Progenitor cell of endocrine pancreas (in vitro differentiated cells): ENCODE measurements around the gene PRKCE. TPM values are rescaled to one million over a fixed set of nuclear protein-coding genes. Genes with fewer than 3 reads are reported as not detected.

ENCODE experiments used
- DNase-seq: peaks from one replicate; pipeline ENCODE4 v3.0.0; 2021; ENCODE audit warnings: low spot score; ENCODE audit not compliant: unreplicated experiment
- H3K27ac Mint-ChIP-seq: 2 replicates; pipeline ENCODE4 v1.8.0; 2021; ENCODE audit warnings: mild to moderate bottlenecking, moderate library complexity, mixed read lengths
- H3K27me3 Mint-ChIP-seq: 2 replicates; pipeline ENCODE4 v1.8.0; 2021; ENCODE audit warnings: mixed read lengths
- H3K36me3 Mint-ChIP-seq: 2 replicates; pipeline ENCODE4 v1.8.0; 2022; ENCODE audit warnings: mixed read lengths; ENCODE audit not compliant: insufficient read depth
- H3K4me1 Mint-ChIP-seq: 2 replicates; pipeline ENCODE4 v1.8.0; 2021; ENCODE audit warnings: low read depth, mixed read lengths
- H3K4me3 Mint-ChIP-seq: 2 replicates; pipeline ENCODE4 v1.8.0; 2021; ENCODE audit warnings: low read depth, mild to moderate bottlenecking, moderate library complexity, mixed read lengths
- H3K9me3 Mint-ChIP-seq: 2 replicates; pipeline ENCODE4 v1.8.0; 2021; ENCODE audit warnings: low read depth, mixed read lengths
- CTCF ChIP-seq: fragments of 200-600 bp; sonication (generic); IDR thresholded peaks from one replicate; pipeline ENCODE4 v1.5.0; 2021; ENCODE audit warnings: antibody characterized with exemption, mild to moderate bottlenecking; ENCODE audit not compliant: unreplicated experiment
- total RNA-seq: library from RNA; stranded (reverse); gene quantifications from 2 replicates; pipeline ENCODE4 v1.2.1, GENCODE V29; 2021

The PRKCE gene
- total RNA-seq, 1 donor from 2014 or later, result 4.2 TPM

- no peaks in the 10 kb centered on the region for H3K9me3 Mint-ChIP-seq
- H3K4me1 Mint-ChIP-seq, result peaks cover 1% of the 10 kb centered on the region
- H3K27ac Mint-ChIP-seq, result peak overlapping the region; percentile 53
- no peak for DNase-seq
- no peak overlapping the region for H3K4me3 Mint-ChIP-seq
- no peaks in the 10 kb centered on the region for H3K36me3 Mint-ChIP-seq
- peaks cover 11% of the 10 kb centered on the region for H3K27me3 Mint-ChIP-seq
- no peak for TF ChIP-seq CTCF
Measured at GRCh38 chr2:46181789-46182530, 530.5 kb downstream of the PRKCE start.

GRCh38 chr2:46183426-46183825 lies 532.0 kb downstream of the PRKCE start:
- no peak for TF ChIP-seq CTCF
- no peak for DNase-seq
- Mint-ChIP-seq H3K27ac (no peak overlapping the region), H3K9me3 (no peaks in the 10 kb centered on the region), H3K4me1 (peaks cover 1% of the 10 kb centered on the region), H3K36me3 (no peaks in the 10 kb centered on the region), H3K27me3 (peaks cover 11% of the 10 kb centered on the region), H3K4me3 (no peak overlapping the region)

- H3K4me3 Mint-ChIP-seq, result no peak overlapping the region
- H3K4me1 Mint-ChIP-seq, result no peaks in the 10 kb centered on the region
- no peaks in the 10 kb centered on the region for H3K9me3 Mint-ChIP-seq
- no peaks in the 10 kb centered on the region for H3K36me3 Mint-ChIP-seq
- DNase-seq, result no peak
- TF ChIP-seq CTCF, result no peak
- no peak overlapping the region for H3K27ac Mint-ChIP-seq
- H3K27me3 Mint-ChIP-seq, result peaks cover 9% of the 10 kb centered on the region
Measured at GRCh38 chr2:46184794-46185583, 533.5 kb downstream of the PRKCE start.

GRCh38 chr2:46187112-46187618 lies 535.7 kb downstream of the PRKCE start:
- no peaks in the 10 kb centered on the region for H3K4me1 Mint-ChIP-seq
- TF ChIP-seq CTCF, result no peak
- H3K27ac Mint-ChIP-seq, result no peak overlapping the region
- no peak overlapping the region for H3K4me3 Mint-ChIP-seq
- no peak for DNase-seq
- peaks cover 7% of the 10 kb centered on the region for H3K27me3 Mint-ChIP-seq
- H3K9me3 Mint-ChIP-seq, result no peaks in the 10 kb centered on the region
- H3K36me3 Mint-ChIP-seq, result no peaks in the 10 kb centered on the region

- H3K4me3 Mint-ChIP-seq, result no peak overlapping the region
- no peak for TF ChIP-seq CTCF
- H3K27me3 Mint-ChIP-seq, result peaks cover 3% of the 10 kb centered on the region
- H3K27ac Mint-ChIP-seq, result no peak overlapping the region
- H3K9me3 Mint-ChIP-seq, result no peaks in the 10 kb centered on the region
- H3K4me1 Mint-ChIP-seq, result no peaks in the 10 kb centered on the region
- H3K36me3 Mint-ChIP-seq, result no peaks in the 10 kb centered on the region
- no peak for DNase-seq
Measured at GRCh38 chr2:46188041-46188716, 536.7 kb downstream of the PRKCE start.
